Retinal pigment epithelial cell (primary cell): Measurements from ENCODE around the gene HTRA3.

ENCODE experiments used
- DNase-seq: peaks from one replicate; pipeline ENCODE4 v3.0.0-alpha.2; 2010; ENCODE audit warnings: low read depth
- H3K4me3 ChIP-seq: 2 replicates; pipeline ENCODE4 v1.5.1; 2011; ENCODE audit warnings: mild to moderate bottlenecking, low read length, control low read depth, moderate library complexity
- CTCF ChIP-seq: conservative IDR thresholded peaks from 2 replicates; pipeline ENCODE4 v1.5.1; 2011; ENCODE audit warnings: low read depth, low read length, control low read depth, inconsistent platforms

HTRA3 gene

GRCh38 chr4:8321220-8321619 lies 51.7 kb downstream of the HTRA3 start:
- no peak for TF ChIP-seq CTCF
- no peak for DNase-seq
- no peak overlapping the region for H3K4me3 ChIP-seq

GRCh38 chr4:8321771-8322170 lies 52.2 kb downstream of the HTRA3 start:
- H3K4me3 ChIP-seq = no peak overlapping the region
- TF ChIP-seq CTCF = no peak
- no peak for DNase-seq

DNA sequence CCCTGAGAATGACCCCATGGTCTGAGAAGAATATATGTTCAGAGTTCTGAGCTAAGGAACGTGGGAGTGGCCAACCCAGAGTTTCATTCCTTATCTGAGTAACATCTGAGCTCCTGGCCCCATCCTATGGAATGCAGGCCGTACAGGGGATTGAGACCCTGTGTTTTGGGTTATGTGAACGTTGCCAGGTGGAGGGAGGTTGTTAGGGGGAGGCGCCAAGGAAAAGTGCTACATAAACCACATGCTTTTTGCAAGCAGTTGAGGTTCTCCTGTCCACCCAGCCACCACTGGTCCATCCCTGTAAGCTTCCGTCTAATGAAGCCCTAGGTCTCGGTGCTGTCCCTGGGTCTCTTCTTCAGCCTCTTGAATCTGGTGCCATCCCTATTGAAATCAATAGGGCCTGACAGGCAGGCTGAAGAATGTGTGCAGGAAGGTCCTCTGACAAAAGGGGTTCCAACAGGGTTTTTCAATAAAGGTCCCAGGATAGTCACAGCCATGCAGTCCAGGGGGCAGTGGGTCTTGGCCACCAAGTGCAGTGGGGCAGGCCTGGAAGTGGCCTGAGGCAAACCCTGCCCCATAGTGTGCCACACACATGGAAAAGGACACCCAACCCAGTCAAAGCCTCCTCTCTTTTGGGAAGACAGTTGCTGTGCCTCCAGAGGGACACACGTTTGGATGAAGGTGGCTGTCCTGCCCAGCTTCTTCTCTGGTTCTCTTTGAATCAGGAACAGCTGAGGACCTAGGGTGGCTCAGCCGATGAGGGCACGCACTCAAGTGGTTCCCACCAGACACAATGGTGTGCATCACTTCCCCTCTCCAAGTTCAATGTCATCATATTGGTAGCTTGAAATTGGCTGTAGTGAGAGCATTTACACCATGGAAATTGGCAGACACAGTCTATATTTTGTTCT lies 53.5 kb downstream of the HTRA3 start:
- no peak overlapping the region for H3K4me3 ChIP-seq
- no peak for DNase-seq
- TF ChIP-seq CTCF = no peak

GRCh38 chr4:8323947-8324555 lies 54.5 kb downstream of the HTRA3 start:
- no peak for DNase-seq
- TF ChIP-seq CTCF = no peak
- no peak overlapping the region for H3K4me3 ChIP-seq

GRCh38 chr4:8324640-8325239 lies 55.2 kb downstream of the HTRA3 start:
- no peak for DNase-seq
- no peak overlapping the region for H3K4me3 ChIP-seq
- TF ChIP-seq CTCF = no peak

GRCh38 chr4:8325291-8325973 lies 55.9 kb downstream of the HTRA3 start:
- DNase-seq = no peak
- H3K4me3 ChIP-seq = no peak overlapping the region
- TF ChIP-seq CTCF = no peak
